KMS-11 (cell line): ENCODE data around the gene KBTBD4.

Source experiments
- H2AFZ ChIP-seq: fragments of 200-600 bp; sonication (generic); 2 replicates; pipeline ENCODE4 v1.6.1; 2016; ENCODE audit warnings: antibody characterized with exemption, mixed run types, low read depth
- H3K27ac ChIP-seq: fragments of 200-600 bp; sonication (generic); 2 replicates; pipeline ENCODE4 v1.6.1; 2016; ENCODE audit warnings: mild to moderate bottlenecking, mixed run types
- H3K27me3 ChIP-seq: fragments of 200-600 bp; sonication (generic); 2 replicates; pipeline ENCODE4 v1.6.1; 2017; ENCODE audit warnings: mild to moderate bottlenecking, low read depth, mixed run types, moderate library complexity; ENCODE audit not compliant: insufficient read depth
- H3K36me3 ChIP-seq: fragments of 200-600 bp; sonication (generic); 2 replicates; pipeline ENCODE4 v1.6.1; 2017; ENCODE audit warnings: mild to moderate bottlenecking, mixed run types; ENCODE audit not compliant: insufficient read depth
- H3K4me1 ChIP-seq: fragments of 200-600 bp; sonication (generic); 2 replicates; pipeline ENCODE4 v1.6.1; 2016; ENCODE audit warnings: mild to moderate bottlenecking, low read depth, mixed run types; ENCODE audit not compliant: poor library complexity, severe bottlenecking
- H3K4me2 ChIP-seq: fragments of 200-600 bp; sonication (generic); 2 replicates; pipeline ENCODE4 v1.7.0; 2016; ENCODE audit warnings: mild to moderate bottlenecking, mixed run types
- H3K4me3 ChIP-seq: fragments of 200-600 bp; sonication (generic); IDR thresholded peaks from 2 replicates; pipeline ENCODE4 v1.6.1; 2017; ENCODE audit warnings: low read depth, low read length, mixed read lengths; ENCODE audit not compliant: insufficient read depth
- H3K79me2 ChIP-seq: fragments of 200-600 bp; sonication (generic); 2 replicates; pipeline ENCODE4 v1.6.1; 2016; ENCODE audit warnings: low read depth, mixed run types; ENCODE audit not compliant: insufficient read depth
- H3K9ac ChIP-seq: fragments of 200-600 bp; sonication (generic); 2 replicates; pipeline ENCODE4 v1.6.1; 2016; ENCODE audit warnings: mild to moderate bottlenecking, mixed run types
- H4K20me1 ChIP-seq: fragments of 200-600 bp; sonication (generic); 2 replicates; pipeline ENCODE4 v1.6.1; 2016; ENCODE audit warnings: mild to moderate bottlenecking, mixed run types; ENCODE audit not compliant: insufficient read depth
- TF ChIP-seq, protein P1 (sequence below): fragments of 200-600 bp; sonication (generic); conservative IDR thresholded peaks from 2 replicates; pipeline ENCODE4 v1.6.1; 2017; ENCODE audit warnings: low read depth, mild to moderate bottlenecking, antibody characterized with exemption, low read length, moderate library complexity, mixed read lengths

The KBTBD4 gene

DNA sequence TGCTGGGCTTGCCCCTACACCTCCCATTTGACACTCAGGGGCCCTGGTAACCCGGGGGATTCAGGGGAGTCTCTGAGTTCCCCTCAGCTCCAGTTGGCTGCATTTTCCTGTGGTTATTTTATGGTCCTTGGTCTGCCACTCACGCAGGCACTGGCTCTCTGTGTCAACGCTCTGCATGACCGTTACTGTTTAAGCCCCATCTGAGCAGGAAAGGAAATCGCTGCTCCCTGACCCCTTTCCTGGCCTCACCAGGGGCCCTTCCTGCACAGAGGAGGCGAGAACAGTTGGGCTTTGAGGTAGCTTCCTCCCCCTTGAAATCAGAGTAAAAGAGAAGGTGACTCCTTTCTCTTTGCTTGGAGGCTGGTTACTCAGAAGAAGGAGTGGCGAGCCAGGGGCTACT, 13.0 kb upstream of the KBTBD4 start:
- H3K4me2 ChIP-seq = no peak overlapping the region
- no peaks in the 10 kb centered on the region for H3K27me3 ChIP-seq
- H3K4me1 ChIP-seq = no peaks in the 10 kb centered on the region
- H2AFZ ChIP-seq = no peak overlapping the region
- H3K4me3 ChIP-seq = no peak overlapping the region
- TF ChIP-seq, protein P1, sequence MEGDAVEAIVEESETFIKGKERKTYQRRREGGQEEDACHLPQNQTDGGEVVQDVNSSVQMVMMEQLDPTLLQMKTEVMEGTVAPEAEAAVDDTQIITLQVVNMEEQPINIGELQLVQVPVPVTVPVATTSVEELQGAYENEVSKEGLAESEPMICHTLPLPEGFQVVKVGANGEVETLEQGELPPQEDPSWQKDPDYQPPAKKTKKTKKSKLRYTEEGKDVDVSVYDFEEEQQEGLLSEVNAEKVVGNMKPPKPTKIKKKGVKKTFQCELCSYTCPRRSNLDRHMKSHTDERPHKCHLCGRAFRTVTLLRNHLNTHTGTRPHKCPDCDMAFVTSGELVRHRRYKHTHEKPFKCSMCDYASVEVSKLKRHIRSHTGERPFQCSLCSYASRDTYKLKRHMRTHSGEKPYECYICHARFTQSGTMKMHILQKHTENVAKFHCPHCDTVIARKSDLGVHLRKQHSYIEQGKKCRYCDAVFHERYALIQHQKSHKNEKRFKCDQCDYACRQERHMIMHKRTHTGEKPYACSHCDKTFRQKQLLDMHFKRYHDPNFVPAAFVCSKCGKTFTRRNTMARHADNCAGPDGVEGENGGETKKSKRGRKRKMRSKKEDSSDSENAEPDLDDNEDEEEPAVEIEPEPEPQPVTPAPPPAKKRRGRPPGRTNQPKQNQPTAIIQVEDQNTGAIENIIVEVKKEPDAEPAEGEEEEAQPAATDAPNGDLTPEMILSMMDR = no peak
- no peaks in the 10 kb centered on the region for H4K20me1 ChIP-seq
- no peak overlapping the region for H3K27ac ChIP-seq
- H3K9ac ChIP-seq = no peak overlapping the region
- no peaks in the 10 kb centered on the region for H3K36me3 ChIP-seq
- no peaks in the 10 kb centered on the region for H3K79me2 ChIP-seq

DNA sequence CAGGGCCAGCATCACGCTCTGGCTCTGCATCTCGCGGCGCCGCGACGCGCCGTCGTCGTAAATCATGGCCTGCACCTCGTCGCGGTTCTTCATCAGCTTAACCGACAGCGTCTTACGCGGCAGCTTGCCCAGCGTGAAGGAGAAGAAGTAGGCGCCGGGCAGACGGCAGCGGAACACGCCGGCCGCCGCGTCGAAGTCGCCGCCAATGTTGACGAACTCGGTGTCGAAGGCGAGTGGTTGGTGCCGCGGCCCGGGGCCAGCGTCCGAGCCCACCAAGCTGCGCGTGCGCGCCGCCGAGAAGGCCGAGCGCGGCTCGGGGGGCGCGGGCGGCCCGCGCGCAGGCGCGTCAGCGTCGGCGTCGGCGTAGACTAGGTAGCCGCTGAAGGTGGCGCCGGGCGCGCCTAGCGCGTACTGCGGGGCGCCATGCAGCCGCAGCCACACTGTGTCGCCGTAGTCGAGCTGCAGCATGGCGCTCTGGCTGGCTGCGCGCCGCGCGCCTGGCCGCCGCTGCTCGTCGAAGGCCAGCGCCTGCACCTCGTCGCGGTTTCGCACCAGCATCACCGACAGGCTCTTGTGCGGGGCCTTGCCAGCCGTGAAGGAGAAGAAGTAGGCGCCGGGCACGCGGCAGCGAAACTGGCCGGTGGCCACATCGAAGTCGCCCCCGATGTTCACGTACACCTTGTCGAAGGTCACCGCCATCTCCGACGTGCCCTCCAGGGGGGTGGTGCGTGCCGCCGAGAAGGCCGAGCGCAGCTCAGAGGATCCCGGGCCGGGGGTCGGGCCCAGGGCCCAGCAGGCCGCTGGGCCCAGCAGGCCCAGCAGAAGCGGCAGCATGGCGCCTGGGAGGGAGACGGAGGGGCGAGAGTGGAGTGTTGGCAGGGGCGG, 11.4 kb upstream of the KBTBD4 start:
- Histone ChIP-seq H4K20me1 (no peaks in the 10 kb centered on the region), H3K36me3 (no peaks in the 10 kb centered on the region), H3K4me2 (no peak overlapping the region), H3K4me1 (no peaks in the 10 kb centered on the region), H2AFZ (no peak overlapping the region), H3K27me3 (no peaks in the 10 kb centered on the region), H3K27ac (no peak overlapping the region), H3K4me3 (no peak overlapping the region), H3K9ac (no peak overlapping the region), H3K79me2 (no peaks in the 10 kb centered on the region)
- TF ChIP-seq, protein P1 = no peak

DNA sequence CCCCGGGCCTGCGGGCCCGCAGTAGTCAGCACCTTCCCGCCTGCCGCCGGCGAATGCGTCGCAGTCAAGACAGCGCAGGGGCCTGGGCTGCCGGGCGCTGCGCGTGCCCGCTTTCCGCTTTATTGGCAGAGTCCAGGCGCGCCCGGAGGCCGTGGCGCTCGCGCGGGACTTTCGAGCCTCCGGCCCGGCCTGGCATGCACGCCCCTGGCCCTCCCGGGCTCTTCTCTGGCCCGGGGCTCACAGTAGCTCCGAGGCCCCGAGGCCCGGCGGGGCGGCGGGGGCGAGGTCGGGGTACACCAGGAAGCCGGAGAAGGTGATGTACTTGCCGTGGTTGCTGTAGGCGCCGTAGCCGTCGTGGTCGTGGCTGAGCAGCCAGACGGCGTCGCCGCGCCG, 10.8 kb upstream of the KBTBD4 start:
- no peaks in the 10 kb centered on the region for H3K79me2 ChIP-seq
- no peaks in the 10 kb centered on the region for H3K4me1 ChIP-seq
- no peaks in the 10 kb centered on the region for H3K27me3 ChIP-seq
- H3K9ac ChIP-seq = no peak overlapping the region
- H3K36me3 ChIP-seq = no peaks in the 10 kb centered on the region
- no peak overlapping the region for H3K4me3 ChIP-seq
- H3K4me2 ChIP-seq = no peak overlapping the region
- TF ChIP-seq, protein P1 = no peak
- no peak overlapping the region for H3K27ac ChIP-seq
- H2AFZ ChIP-seq = no peak overlapping the region
- H4K20me1 ChIP-seq = no peaks in the 10 kb centered on the region

DNA sequence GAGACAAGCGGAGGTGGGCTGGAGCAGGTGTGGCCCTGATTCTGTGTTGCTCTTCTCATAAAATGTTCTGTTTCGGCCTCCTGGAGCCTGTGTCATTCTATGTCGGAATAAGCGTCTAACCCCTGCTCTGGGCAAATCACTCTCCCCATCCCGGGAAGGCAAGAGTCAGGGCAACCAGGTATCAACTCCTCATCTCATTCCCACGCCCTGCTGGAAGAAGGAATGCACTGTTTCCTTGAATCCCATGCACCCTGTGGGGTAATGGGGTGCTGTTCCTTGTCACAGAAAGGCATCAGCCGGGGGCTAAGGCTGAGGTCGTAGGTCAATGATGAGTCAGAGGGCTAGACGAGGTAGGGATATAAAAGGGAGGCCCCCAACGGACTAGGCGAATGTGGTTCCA, 10.3 kb upstream of the KBTBD4 start:
- Histone ChIP-seq H4K20me1 (no peaks in the 10 kb centered on the region), H3K9ac (no peak overlapping the region), H3K4me2 (no peak overlapping the region), H3K27ac (no peak overlapping the region), H3K4me3 (no peak overlapping the region), H3K4me1 (no peaks in the 10 kb centered on the region), H2AFZ (no peak overlapping the region), H3K36me3 (no peaks in the 10 kb centered on the region), H3K27me3 (no peaks in the 10 kb centered on the region), H3K79me2 (no peaks in the 10 kb centered on the region)
- TF ChIP-seq, protein P1 = no peak
